DND-41 (cell line): ENCODE data around the gene ARHGDIA.

Experiments
- ATAC-seq: fragments of 200-7000 bp; cut with Tn5 transposase; 3 replicates; pipeline ENCODE4 v1.9.1; 2021; ENCODE audit warnings: low read depth; ENCODE audit not compliant: insufficient read depth
- DNase-seq: peaks from one replicate; pipeline ENCODE4 v3.0.0-alpha.2; 2020
- H2AFZ ChIP-seq: 2 replicates; pipeline ENCODE4 v1.6.0; 2012; ENCODE audit warnings: low read depth, low read length
- H3K27ac ChIP-seq: 2 replicates; pipeline ENCODE4 v1.5.1; 2012; ENCODE audit warnings: low read length, inconsistent platforms
- H3K27me3 ChIP-seq: fragments of 200-600 bp; sonication (generic); 2 replicates; pipeline ENCODE4 v1.6.0; 2012; ENCODE audit warnings: low read length, mild to moderate bottlenecking, inconsistent platforms; ENCODE audit not compliant: insufficient read depth, poor library complexity
- H3K36me3 ChIP-seq: 2 replicates; pipeline ENCODE4 v1.5.1; 2012; ENCODE audit warnings: low read length, inconsistent platforms; ENCODE audit not compliant: insufficient read depth
- H3K4me1 ChIP-seq: 2 replicates; pipeline ENCODE4 v1.5.1; 2012; ENCODE audit warnings: mild to moderate bottlenecking, low read length; ENCODE audit not compliant: insufficient read depth
- H3K4me2 ChIP-seq: 2 replicates; pipeline ENCODE4 v1.6.0; 2012; ENCODE audit warnings: mild to moderate bottlenecking, moderate library complexity, low read length, inconsistent platforms; ENCODE audit not compliant: insufficient read depth
- H3K4me3 ChIP-seq, 2 experiments: fragments of 200-600 bp in 1 of 2; shearing (Covaris generic) in 1 of 2; 2 replicates each; pipeline ENCODE4 v1.5.1; 2012 to 2016; ENCODE audit warnings: inconsistent platforms in 2 of 2, low read length in 2 of 2, mild to moderate bottlenecking in 2 of 2, low read depth in 1 of 2, moderate library complexity in 1 of 2
- H3K79me2 ChIP-seq: 2 replicates; pipeline ENCODE4 v1.6.0; 2012; ENCODE audit warnings: low read length, inconsistent platforms; ENCODE audit not compliant: insufficient read depth
- H3K9ac ChIP-seq: 2 replicates; pipeline ENCODE4 v1.6.0; 2012; ENCODE audit warnings: low read depth, mild to moderate bottlenecking, inconsistent platforms, low read length, moderate library complexity
- H3K9me3 ChIP-seq: 2 replicates; pipeline ENCODE4 v1.5.1; 2012; ENCODE audit warnings: low read length, moderate library complexity, mild to moderate bottlenecking, inconsistent platforms; ENCODE audit not compliant: insufficient read depth, severe bottlenecking
- H4K20me1 ChIP-seq: 2 replicates; pipeline ENCODE4 v1.6.0; 2012; ENCODE audit warnings: low read length; ENCODE audit not compliant: insufficient read depth
- EZH2 ChIP-seq: IDR thresholded peaks from 3 replicates; pipeline ENCODE4 v1.6.1; 2012; ENCODE audit warnings: borderline replicate concordance, low read depth, mild to moderate bottlenecking, moderate library complexity, low read length, inconsistent platforms; ENCODE audit not compliant: severe bottlenecking
- TF ChIP-seq, protein P1 (sequence below): IDR thresholded peaks from 2 replicates; pipeline ENCODE4 v1.5.1; 2012; ENCODE audit warnings: borderline replicate concordance, low read length, moderate library complexity, mild to moderate bottlenecking; ENCODE audit not compliant: poor library complexity, severe bottlenecking; ENCODE audit errors: extremely low read depth

The ARHGDIA gene

DNA sequence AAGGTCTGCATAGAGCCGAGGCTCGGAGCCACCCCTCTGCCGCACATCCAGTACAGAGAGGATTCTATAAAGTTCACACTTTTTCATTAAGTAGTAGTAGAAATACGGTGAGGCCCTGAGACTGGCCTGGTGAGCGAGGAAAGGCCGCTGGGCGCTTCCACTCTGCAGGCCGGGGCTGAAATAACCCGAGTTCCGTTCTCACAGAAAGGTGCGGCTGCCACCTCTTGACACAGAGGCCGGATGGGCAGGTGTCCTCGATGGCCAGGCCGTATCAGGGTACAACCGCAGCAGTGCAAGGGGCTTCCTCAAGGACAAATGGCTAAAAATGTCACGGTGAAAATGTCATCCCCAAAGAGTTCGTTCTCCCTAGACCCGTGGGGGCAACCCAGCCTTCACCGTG is 40.8 kb upstream of the ARHGDIA start:
- H3K27me3 ChIP-seq: no peaks in the 10 kb centered on the region
- H3K4me2 ChIP-seq: peak overlapping the region; percentile 62
- DNase-seq: no peak
- H2AFZ ChIP-seq: no peak overlapping the region
- no peak overlapping the region for H3K4me3 ChIP-seq
- TF ChIP-seq EZH2: no peak
- TF ChIP-seq, protein P1, sequence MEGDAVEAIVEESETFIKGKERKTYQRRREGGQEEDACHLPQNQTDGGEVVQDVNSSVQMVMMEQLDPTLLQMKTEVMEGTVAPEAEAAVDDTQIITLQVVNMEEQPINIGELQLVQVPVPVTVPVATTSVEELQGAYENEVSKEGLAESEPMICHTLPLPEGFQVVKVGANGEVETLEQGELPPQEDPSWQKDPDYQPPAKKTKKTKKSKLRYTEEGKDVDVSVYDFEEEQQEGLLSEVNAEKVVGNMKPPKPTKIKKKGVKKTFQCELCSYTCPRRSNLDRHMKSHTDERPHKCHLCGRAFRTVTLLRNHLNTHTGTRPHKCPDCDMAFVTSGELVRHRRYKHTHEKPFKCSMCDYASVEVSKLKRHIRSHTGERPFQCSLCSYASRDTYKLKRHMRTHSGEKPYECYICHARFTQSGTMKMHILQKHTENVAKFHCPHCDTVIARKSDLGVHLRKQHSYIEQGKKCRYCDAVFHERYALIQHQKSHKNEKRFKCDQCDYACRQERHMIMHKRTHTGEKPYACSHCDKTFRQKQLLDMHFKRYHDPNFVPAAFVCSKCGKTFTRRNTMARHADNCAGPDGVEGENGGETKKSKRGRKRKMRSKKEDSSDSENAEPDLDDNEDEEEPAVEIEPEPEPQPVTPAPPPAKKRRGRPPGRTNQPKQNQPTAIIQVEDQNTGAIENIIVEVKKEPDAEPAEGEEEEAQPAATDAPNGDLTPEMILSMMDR: no peak
- peaks cover 71% of the 10 kb centered on the region for H4K20me1 ChIP-seq
- no peaks in the 10 kb centered on the region for H3K9me3 ChIP-seq
- peaks cover 74% of the 10 kb centered on the region for H3K36me3 ChIP-seq
- no peak overlapping the region for H3K9ac ChIP-seq
- peaks cover 37% of the 10 kb centered on the region for H3K4me1 ChIP-seq
- H3K27ac ChIP-seq: no peak overlapping the region
- ATAC-seq: no peak
- peaks cover 37% of the 10 kb centered on the region for H3K79me2 ChIP-seq

DNA sequence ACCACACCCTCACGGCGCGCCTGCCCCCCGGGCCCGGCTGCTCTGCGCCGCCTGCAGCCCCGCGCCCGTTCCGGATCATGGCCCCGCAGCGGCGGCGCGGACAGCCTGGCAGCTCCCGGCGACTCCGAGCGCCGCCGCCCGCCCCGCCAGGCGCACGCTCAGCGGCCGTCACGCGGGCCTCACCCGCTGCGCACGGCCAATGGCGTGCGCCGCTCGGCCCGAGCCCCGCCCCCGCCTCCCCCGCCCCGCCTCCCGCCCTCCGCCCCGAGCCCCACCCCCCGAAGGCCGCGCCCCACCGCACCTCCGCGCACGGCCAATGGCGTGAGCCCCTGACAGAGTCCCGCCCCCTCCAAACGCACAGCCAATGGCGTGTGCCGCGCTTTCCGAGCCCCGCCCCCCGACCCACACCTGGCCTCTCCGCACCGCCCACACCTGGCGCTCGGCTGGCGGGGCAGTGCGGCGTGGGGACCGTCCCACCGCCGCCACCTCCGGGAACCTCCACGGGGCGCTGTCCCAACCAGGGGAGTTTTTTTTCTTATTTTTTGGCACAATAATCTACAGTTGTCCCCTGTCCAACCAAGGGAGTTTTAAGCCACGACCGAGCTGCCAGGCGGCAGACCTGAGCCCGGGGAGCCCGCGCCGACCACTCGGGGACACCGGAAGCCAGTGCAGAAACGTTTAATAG is 40.3 kb upstream of the ARHGDIA start, which contains the start of gene PCYT2:
Gene PCYT2 (minus strand): TSS at position 123 of the 685 bp plus-strand sequence. CDS start 44 bp downstream, at position 79.
- H3K79me2 ChIP-seq: peaks cover 32% of the 10 kb centered on the region
- H4K20me1 ChIP-seq: peaks cover 70% of the 10 kb centered on the region
- no peaks in the 10 kb centered on the region for H3K9me3 ChIP-seq
- TF ChIP-seq, protein P1: peak; percentile 37
- TF ChIP-seq EZH2: no peak
- peak within 1 kb of the TSS; percentile 60 for H2AFZ ChIP-seq
- H3K4me3 ChIP-seq: peak within 1 kb of the TSS; percentile 45 to 95; a peak in 3 of 4 replicates
- H3K27me3 ChIP-seq: no peaks in the 10 kb centered on the region
- H3K27ac ChIP-seq: peak within 1 kb of the TSS; percentile 67
- H3K4me1 ChIP-seq: peaks cover 32% of the 10 kb centered on the region
- peak within 1 kb of the TSS; percentile 70 for H3K9ac ChIP-seq
- ATAC-seq (peak; percentile 88), DNase-seq (peak; percentile 90)
- H3K36me3 ChIP-seq: peaks cover 79% of the 10 kb centered on the region
- H3K4me2 ChIP-seq: peak within 1 kb of the TSS; percentile 76

DNA sequence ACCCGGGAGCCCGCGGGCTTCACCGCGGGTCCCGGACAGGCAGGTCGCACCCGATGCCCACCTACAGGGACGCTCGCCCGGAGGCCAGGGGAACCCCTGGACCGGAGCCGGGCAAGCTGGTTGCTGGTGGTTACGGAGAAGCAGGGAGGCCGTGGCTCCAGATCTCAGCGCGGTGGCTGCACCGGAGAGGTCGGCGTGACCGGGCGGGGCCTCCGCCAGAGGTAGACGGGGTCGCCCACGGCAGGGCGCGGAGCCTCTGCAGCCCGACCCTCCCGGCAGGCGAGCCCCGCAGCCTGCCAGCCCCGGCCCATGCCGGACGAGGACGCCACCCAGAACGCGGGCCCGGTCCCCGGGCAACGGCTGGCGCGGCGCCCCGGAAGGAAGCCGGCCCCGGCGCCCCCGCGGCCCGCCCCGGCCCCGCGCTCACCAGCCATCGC is 39.7 kb upstream of the ARHGDIA start:
- Histone ChIP-seq H3K4me1 (peaks cover 27% of the 10 kb centered on the region), H3K9me3 (no peaks in the 10 kb centered on the region), H3K79me2 (peaks cover 27% of the 10 kb centered on the region), H3K27me3 (no peaks in the 10 kb centered on the region), H3K36me3 (peaks cover 81% of the 10 kb centered on the region), H2AFZ (peak overlapping the region; percentile 60), H4K20me1 (peaks cover 66% of the 10 kb centered on the region), H3K9ac (peak overlapping the region; percentile 70), H3K27ac (peak overlapping the region; percentile 67; the same call in 1 of the 2 replicates), H3K4me2 (peak overlapping the region; percentile 76), H3K4me3 (peak overlapping the region; percentile 45 to 95; a peak in 3 of 4 replicates)
- DNase-seq: no peak
- ATAC-seq: no peak; the same call in 2 of the 3 replicates
- no peak for TF ChIP-seq EZH2
- TF ChIP-seq, protein P1: no peak
